HG03159 (cell line): ENCODE measurements around the gene HK3.
"Not testable (repeated sequence)": the region's sequence is repeated elsewhere in the genome, so short reads cannot be mapped to it uniquely, and the experiment has no call there.

Experiments
- ATAC-seq: cut with Tn5 transposase; IDR thresholded peaks from one replicate; pipeline ENCODE4 v1.9.1; 2021; ENCODE audit warnings: mild to moderate bottlenecking, moderate library complexity; ENCODE audit not compliant: unreplicated experiment

HK3 gene

GRCh38 chr5:176870644-176871043 lies 28.5 kb downstream of the HK3 start:
- ATAC-seq: not testable (repeated sequence)

- ATAC-seq: no peak
These were observed 29.0 kb downstream of the HK3 start for GRCh38 chr5:176870110-176870591.

- no peak for ATAC-seq
These were observed 29.5 kb downstream of the HK3 start for GRCh38 chr5:176869501-176870109.

DNA sequence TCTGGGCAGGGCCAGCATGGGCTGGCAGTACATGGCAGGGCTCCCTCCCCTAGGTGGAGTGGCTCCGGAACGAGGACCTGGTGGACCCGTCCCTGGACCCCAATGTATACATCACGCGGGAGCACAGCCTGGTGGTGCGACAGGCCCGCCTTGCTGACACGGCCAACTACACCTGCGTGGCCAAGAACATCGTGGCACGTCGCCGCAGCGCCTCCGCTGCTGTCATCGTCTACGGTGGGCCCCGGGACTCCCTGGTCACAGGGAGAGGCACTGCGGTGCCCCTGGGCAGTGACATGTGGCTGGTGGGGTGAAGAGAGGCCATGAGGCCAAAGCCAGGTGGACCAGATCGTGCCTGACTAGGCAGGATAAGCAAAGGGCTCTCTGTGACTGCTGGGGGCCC lies 30.4 kb downstream of the HK3 start:
- no peak for ATAC-seq

DNA sequence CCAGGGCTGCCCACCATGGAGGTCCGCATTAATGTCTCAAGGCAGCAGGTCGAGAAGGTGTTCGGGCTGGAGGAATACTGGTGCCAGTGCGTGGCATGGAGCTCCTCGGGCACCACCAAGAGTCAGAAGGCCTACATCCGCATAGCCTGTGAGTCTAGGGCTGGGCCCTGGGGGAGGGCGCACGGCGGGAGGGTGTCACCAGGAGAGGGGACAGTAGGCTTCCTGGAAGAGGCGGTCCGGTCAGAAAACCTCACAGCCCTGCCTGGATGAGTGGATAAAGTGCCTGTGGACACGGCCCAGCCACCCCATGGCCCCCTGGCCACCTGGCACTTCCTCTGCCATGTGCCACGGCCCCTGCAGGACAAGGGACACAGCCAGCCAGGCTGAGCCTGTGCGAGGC lies 31.0 kb downstream of the HK3 start:
- no peak for ATAC-seq

DNA sequence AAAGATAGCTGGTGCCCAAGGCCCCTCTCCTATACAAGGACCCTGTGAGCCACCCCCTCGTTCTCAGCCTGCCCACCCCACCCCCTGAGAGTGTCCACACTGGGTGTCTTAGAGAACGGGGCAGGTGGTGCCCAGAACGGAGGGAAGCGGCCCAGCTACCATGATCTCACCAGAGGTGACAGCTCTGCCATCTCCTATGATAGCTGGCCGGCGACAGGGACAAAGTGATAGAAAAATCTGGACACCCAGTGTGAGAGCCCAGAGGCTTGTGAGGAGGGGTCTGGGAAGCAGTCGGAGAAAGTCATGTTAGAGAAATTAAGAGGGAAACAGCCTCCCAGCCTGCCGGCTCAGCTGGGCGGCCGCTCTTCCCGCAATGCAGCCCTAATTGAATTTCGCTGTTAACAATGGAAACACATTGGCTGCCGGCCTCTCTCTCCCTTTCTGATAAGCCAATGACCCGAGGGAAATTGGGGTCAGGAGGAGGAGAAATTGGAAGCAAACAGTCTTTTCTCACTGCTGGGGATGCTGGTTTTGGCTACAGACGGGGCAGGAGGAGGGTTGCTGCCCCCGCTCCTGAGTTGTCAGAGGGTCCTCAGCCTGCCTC lies 32.3 kb downstream of the HK3 start:
- ATAC-seq: no peak

- ATAC-seq: no peak
These were observed 33.2 kb downstream of the HK3 start for GRCh38 chr5:176865964-176866363.

DNA sequence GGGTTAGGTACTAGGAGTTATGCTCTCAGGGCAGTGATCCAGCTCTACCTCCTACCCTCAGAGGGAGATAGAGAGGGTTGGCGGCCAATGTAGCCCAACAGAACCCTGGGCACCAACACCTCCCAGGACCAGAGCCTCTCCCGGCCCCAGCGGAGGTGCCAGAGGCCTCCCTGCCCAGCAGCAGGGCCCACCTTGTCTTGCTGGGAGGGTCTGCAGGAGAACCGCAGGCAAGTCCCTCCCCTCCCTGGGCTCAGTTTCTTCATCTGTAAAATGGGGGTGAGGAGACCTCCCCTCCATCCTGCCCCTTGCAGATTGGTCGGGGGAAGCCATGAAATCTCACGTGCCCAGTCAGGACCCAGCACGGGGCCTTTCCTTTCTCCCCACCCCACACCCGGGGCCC lies 34.4 kb downstream of the HK3 start:
- no peak for ATAC-seq

GRCh38 chr5:176863765-176864098 lies 35.4 kb downstream of the HK3 start:
- ATAC-seq: no peak

GRCh38 chr5:176863041-176863764 lies 35.9 kb downstream of the HK3 start:
- ATAC-seq: no peak

GRCh38 chr5:176862330-176862995 lies 36.7 kb downstream of the HK3 start:
- no peak for ATAC-seq

DNA sequence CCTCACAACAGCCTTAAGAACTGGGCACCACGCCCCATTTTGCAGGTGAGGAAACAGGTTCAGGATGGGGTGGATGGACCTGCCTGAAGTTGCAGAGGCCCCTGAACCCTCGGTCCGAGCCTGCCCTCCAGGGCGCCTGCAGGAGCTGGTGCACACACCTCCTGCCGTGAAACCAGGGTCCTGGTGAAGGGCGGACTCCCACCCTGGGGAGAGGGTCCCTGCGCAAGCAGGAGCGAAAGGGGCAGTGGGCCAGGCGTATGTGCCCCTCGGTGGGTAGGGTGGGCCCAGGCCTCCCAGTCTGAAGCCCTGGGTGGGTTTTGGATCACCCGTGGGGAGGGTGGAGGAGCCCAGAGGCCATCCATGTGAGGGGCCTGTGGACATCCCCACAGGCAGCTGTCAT lies 37.9 kb downstream of the HK3 start:
- no peak for ATAC-seq

DNA sequence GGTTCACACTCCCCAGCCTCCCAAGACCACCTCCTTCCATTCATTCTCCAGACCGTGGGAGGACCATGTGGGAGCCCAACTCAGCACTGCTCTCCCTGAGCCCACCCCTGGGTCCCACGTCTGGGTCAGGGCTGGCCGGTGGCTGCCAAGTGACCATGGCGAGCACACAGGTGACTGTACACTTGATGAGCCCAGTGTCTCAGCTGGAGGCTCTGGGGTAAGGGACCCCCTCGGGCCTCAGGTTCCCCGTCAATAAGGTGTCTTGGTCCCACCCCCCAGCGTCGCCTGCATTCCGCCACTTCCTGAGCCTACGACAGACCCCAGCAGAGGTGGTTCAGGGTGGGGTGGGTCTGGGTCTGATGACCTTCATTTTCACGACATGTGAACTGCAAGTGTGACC lies 38.8 kb downstream of the HK3 start:
- no peak for ATAC-seq

DNA sequence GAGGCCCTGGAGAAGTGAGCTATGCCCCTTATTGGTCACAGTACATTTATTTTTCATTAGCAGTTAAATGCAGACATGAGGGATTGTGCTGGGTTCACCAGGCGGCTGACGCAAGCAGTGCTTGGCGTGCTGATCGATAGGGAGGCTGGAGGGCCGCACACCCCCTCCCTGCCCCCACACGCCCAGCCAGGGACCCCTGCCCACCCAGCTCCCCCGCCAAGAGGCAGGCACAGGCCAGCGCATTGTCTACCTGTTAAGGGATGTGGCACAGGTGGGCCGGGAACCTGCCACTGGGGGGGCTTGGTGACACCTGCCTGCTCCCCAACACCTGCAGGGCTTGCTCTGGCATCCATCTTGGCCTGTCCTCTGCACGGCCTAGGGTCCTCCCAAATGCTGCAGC lies 39.2 kb downstream of the HK3 start:
- no peak for ATAC-seq

DNA sequence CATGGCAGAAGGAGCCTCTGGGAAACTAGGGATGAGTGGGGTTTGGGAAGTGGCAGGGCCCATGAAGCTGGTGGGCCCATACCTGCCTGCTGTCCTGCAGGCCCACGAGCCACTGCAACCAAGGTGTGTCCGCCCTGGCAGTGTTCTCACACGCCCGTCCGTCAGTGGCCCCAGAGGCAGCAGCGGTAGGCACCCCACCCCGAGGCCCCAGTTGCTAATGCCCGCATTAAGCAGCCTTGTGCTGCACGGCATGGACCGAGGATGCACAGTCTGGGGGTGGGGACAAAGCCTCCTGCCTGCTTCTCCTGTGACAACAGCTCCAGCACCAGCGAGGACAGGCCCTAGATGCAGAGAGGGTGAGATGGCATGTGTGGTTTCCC lies 41.3 kb downstream of the HK3 start:
- ATAC-seq: no peak

- no peak for ATAC-seq
These were observed 41.8 kb downstream of the HK3 start for GRCh38 chr5:176857216-176857893.

GRCh38 chr5:176856746-176857145 lies 42.4 kb downstream of the HK3 start:
- ATAC-seq: no peak

DNA sequence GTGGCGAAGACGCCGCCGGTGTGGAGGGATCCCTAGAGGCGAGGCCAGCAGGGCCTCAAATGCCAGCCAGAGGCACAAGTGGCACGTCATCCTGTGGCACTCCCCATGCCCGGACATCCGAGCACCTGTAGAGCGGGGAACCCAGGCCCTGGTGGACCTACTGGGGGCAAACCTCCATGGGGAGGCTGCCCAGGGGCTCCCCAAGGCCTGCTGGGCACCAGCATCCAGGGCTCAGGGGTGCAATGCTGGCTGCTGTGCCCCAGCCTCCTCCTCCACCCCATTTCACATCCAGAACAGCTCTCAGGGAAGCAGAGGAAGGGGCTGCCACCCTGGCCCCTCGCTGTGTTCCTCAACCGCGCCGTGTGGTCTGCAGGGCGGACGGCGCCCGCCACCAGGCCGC lies 43.5 kb downstream of the HK3 start:
- ATAC-seq: no peak

DNA sequence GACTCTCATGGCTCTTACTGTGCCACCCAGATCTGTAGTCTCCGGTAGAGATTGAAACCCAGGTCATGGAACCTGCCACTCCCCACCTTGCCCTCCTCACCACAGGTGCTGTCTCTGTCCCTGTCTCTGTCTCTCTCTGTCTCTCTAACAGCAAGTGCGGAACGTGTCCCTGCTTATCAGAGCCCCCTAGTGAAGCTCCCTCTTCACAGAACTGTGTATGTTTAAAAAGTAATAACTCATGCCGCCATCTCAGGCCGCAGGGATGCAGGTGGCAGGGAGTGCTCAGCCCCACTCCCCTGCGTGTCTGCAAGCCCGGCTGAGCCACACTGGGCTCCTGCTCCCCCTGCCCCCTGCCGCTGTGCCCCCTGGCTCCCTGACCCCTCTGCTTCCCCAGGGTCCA lies 45.0 kb downstream of the HK3 start:
- no peak for ATAC-seq

DNA sequence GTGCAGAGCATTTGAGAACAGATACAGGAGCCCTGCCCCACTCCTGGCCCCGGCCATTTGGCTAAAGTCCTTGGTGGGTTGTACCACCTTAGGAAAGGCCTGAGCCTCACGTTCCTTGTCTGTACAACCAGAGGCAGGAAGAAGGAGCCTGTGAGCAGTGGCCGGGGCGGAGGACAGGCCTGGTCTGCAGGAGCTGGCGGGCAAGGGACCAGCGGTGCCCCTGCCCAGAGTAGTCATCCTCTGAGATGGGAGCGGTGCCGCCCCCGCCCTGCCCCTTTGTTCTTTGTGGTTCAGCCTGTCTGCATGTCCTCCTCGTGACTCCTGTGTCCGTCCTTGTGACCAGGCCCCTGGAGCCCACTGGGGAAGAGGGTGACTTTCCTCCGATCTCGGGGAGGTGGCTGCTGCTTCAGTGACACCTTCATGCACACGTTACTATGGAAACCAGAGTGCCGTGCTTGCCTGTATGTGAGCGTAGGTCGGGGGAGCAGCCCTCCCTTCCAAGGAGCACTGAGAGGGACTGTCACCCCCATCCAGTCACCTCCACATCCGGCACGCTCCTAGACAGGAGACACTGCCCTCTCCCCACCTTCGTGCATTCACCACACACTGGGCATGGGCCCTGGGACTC lies 45.9 kb downstream of the HK3 start:
- ATAC-seq: no peak
